GM19467 (cell line): Measurements from ENCODE around the gene RAB6B.

Experiments used
- ATAC-seq: cut with Tn5 transposase; IDR thresholded peaks from one replicate; pipeline ENCODE4 v1.9.1; 2021; ENCODE audit warnings: mild to moderate bottlenecking, moderate library complexity; ENCODE audit not compliant: unreplicated experiment

Gene RAB6B

DNA sequence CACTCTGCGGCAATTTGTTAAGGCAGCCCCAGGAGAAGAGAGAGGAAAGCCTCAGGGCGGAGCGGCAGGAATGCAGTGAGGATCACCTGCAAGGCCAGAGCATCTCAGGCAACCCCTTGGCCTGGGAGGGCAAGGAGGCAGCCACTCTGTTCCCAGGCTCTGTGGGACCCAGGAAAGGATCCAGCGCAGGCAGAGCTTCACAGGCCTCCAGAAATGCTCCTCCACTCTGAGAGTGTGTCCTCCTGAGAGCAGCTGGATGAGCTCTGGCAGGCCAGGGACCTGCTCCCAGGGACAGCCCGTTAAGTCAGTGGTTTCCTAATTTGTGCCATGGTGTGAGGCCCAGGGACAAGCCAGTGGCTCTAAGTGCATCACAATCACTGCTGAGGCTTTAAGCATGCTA is 35.2 kb downstream of the RAB6B start:
- no peak for ATAC-seq

DNA sequence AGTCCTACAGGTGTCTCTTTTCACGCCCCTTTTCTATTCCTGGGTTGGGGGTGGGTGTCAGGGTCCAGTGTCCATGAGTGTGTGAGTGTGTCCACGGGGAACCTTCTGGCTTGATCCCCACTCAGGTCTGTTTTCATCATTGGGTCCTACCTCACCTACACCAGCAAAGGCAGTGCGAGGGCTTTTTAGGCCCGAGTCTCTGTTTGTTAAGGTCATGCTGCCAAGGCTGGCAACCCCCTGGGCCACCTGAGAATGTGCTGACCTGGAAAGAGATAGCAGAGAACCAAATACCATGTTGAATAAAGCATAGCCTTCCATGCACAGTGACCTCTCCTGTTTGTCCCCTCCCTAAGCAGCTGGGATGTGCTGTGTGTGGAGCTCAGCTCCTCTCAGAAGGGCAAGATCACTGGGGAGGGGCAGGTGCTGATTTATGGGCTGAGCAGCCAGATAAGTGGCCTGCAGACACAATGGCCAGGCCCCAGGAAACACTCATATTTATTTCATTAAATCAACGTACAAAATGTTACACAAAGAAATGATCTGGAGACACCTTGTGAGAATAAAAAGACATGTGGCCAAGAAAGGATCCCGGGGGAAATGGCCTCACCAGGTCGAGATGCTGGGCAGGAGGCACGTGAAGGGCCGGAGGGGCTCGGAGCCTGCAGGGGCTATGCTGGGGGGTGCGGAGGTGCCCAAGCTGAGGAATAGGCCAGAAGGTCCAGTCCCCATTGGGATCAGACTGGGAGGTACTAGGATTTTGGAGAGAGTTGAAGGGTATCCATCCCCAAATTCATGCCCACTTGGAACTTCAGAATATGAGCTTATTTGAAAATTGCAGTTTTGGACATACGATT is 36.1 kb downstream of the RAB6B start:
- ATAC-seq = no peak

DNA sequence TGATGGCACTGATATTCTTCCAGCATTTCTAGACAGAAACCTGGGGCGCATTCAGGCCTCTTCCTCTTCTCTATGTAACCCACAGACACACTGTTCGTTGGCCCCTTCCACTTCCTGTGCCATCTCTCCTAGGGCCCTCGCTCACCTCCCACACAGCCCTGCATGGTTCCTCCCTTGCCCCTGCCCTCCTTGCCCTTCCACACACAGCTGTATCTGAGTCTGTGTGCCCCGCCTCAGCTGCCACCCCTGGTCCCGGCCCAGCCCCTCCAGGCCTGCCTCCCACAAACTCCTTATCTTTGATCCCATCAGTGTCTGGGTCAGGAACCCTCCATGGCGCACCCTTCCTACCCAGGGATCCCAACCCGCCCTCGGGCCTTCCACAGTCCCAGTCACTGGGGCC is 37.9 kb downstream of the RAB6B start:
- no peak for ATAC-seq

DNA sequence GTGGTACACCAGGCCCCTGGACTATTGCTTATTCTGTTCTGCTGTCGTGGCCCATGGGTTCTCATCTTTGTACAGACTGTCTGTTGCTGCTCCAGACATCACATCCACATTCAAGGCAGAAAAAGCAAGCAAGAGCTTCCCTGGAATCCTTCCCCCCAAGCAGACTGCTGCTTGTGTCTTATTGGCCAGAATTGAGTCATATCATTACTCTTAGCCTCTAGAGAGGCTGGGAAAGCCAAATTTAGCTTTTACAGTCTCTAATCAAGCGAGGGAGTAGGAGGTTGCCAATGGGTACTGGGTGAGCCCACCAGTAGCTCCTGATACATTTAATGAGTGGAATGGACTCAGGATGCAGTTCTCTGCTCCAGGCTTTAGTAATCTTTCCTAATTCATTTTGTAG is 39.4 kb downstream of the RAB6B start:
- no peak for ATAC-seq

DNA sequence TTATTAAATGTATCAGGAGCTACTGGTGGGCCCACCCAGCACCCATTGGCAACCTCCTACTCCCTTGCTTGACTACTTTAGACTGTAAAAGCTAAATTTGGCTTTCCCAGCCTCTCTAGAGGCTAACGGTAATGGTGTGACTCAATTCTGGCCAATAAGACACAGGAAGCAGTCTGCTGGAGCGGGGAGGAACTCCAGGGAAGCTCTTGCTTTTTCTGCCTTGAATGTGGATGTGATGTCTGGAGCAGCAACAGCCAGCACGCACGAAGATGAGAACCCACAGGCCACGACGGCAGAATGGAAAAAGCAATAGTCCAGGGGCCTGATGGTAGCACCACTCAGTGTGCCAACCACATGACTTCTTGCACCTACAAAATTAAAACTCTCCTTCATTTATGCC is 39.9 kb downstream of the RAB6B start:
- no peak for ATAC-seq

DNA sequence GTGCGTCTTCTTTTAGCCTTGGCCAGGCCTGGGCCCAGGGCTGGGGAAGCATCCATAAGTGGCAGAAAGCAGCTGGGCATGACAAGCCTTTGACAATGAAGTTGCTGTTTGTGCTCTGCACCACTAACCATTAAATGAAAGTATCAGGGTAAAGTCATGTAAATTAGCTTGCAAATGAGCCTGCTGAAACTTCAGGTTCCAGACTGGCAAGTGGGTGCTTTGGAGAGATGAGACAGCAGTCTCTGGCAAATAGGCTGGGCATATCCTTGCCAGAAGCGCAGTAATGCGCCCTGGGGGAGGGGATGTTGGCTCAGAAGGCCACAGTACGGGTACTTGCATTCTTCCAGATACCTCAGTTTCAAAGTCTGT is 40.7 kb downstream of the RAB6B start:
- ATAC-seq = no peak

DNA sequence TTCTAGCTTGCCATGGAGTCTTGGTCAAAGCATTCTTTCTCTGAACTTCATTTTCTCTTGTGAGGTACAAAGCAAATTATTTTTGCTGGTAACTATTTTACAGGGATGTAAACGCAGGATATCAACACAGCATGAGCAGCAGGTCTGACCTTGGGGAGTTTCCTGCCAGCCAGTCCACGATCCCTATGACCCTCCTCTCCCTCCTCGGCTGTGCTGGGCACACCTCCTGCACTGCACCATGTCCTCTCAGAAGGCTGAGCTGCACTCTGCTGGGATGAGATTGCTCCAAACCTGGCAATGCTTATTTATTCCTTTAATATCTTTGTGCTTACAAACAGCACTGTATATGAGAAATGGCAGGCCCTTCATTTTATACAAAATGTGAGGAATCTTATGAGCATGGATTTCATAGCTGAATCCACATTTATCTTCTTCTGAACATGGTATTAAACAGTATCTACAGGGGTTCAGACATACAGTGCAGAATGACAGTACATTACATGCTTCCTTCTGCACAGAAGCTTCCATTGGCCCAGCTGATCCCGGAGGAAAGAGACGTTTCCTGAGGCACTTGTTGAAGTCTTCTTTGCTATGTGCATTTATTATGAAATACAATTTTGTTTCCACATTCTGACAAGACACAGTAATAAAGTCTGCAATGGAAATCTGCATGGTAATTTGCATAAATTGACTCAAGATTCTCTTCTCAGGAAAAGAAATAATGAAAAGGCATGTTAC is 41.2 kb downstream of the RAB6B start:
- ATAC-seq = no peak

DNA sequence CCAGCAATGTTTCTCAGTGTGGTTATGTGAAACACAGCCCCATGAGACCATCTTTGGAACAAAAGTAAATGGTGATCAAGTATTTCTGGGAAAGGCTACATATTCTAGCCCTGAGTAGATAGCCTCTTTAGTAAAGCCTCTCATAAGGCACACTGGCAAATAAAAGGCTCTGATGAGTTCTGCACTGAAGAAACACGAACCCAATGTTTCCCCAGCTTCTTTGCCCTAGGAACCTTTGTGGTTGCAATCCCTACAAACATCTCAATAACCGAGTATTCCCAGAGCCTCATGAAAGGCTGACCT is 41.8 kb downstream of the RAB6B start:
- ATAC-seq = no peak

DNA sequence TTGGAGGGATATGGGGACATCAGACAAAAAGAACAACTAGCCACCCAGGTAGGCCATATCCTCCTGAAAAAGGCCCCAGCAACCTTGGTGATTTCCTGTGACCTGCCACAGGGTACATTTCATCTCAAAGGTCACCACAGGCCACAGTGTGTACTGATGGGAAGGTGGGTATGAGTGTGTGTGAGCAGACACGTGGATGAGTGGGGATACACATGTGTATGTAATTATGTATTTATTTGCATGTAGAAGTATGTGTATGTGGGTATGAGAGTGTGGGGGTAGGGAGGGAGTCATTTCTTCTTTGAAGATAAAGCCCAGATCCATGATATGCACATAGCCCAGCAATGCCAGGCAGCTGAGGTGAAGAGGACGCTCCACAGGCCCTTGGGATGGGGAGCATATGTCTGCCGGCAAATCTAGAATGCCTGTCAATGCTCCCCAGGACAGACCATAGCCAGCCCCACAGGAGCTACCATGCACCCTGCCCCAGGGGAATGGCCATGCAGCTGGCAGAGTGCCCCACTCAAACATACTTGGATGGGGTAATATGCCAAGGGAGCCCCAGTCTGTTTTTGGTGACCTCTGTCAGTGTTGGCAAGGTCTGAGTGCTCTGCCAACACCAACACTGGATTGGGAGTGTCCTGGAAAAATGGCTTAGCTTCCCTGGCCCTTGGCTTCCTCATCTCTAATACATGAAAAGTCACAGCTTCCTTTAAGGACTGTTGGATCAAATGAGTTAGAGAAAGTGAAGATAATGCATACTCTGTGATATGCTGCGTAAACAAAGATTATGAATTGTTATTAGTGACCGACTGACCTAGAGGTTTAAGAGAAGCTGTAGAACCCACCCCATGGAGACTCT is 42.4 kb downstream of the RAB6B start:
- no peak for ATAC-seq

DNA sequence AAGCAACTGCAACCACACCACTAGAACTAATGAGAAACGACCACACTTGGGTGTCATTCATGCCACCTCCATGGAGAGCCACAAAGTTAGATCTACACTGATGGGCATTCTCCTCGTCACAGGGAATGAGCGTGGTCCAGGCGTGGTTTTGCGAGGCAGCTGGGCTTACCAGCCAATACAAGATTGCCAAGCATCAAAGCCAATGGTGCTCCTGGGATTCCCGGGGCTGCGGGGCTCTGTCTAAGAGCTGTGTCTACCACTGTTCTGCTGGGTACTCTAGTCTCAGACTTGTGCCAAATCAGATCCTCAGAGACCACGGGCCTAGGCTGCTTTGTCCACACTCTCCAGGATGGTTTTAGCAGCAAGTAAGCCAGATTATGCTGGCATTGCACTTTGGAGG is 43.8 kb downstream of the RAB6B start:
- ATAC-seq = no peak

DNA sequence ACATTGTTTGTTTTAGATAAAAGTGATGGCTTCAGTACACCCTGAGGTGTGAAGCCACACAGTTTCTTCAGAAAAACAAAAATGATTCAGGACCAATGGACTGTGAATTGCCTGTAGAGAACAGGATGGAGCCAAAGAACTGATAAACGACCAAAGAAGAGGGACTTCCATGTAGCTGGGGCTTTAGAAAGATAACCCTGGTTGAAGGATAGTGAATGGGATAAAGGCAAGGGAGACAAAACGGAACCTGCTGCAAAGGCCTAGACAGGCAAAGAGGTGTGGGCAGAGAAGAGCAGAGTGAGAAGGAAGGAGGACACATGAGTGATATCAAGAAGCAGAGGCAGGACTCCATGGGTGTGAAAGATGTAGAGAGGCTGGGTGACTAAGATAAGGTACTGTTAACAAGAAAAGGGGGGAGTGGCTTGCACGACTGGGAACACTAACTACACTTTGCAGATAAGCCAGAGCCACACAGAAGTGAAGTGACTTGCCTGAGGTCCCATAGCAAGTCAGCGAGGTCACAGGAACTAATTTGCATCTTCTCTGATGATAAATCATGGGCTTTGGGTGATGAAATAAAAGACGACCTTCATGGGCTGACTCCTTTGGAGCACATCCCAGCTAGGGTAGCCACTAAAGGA is 44.3 kb downstream of the RAB6B start:
- ATAC-seq = peak; percentile 51

DNA sequence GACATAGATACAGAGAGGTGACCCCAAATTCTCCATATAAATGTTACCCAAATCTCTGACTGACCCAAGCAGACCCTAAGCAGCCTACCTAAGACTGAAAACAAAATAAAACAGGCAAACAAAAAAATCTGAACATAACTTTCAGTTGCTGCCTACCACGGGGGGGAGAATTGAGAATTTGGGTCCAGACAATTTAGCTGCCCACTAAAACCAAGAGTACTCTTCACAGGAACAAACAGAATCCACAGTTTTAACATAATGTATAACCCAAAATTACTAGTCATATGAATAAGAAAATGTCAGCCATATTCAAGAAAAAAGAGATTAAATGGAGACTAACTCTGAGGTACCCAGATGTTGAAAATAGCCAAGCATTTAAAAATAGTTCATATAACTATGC is 45.6 kb downstream of the RAB6B start:
- ATAC-seq = no peak

DNA sequence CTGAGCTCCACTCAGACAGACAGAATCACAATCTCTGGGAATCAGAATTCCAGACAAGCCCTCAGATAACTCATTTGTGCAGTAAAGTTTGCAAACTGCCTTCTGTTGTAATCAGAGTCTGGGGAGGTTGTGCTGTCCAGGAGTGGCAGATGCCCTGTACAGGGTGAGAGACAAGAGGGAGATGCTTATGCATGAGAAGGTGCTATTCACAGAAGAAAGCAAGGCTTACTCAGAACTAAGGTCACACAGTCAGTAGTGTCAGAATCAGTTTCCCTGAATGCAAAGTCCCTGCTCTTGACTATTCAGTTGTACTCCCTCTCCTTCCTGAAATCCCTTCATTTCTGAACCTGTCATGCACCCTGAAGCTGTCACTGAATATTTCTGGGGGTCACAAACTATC is 46.3 kb downstream of the RAB6B start:
- no peak for ATAC-seq

DNA sequence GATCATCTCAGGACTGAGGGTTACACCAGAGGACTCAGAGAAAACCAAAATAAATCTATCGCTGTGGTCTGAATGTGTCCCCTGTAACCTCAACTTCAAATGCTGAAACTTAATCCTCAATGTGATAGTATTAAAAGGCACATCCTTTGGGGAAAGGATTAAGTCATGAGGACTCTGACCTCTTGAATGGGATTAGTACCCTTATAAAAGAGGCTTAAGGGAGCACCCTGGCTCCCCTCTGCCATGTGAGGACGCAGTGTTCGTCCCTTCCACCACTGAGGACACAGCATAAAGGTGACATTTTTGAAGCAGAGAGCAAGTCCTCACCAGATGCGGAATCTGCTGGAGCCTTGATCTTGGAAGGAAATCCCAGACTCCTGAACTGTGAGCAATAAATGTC is 50.6 kb downstream of the RAB6B start:
- ATAC-seq = no peak

DNA sequence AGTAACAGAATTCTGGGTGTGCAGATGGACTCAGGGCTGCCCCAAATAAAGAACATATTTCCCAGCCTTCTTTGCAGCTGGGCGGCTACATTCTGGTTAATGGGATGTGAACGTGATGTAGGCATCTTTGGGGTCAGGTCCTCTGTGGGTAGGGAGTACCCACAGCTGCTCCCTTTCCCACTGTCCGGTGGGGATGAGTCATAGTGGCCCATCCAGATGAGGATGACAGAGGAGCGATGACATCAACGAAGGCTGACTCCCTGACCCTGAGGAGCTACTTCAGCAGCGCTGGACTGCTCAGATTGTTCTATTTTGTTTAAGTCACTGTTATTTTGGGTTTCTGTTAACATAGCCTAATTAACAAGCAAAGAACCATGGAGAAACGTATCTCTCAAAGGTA is 52.0 kb downstream of the RAB6B start:
- ATAC-seq = no peak

DNA sequence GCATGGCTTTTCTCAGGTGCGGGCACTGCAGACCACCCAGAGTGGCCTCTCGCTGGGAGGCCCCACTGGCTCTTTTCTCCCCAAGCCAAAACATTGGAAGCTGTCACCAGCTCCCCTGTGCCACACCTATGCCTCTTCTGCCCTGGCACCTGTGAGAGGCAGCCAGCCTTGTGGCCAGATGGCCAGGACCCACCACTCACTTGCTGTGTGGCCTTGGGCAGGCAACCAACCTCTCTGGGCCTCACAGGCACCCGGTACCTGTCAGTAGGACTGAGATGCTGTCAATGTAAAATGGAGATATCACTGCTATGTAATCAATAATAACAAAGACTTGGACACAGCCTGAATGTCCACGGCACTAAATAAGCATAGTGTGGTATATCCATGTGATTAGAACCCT is 53.5 kb downstream of the RAB6B start:
- ATAC-seq = no peak

DNA sequence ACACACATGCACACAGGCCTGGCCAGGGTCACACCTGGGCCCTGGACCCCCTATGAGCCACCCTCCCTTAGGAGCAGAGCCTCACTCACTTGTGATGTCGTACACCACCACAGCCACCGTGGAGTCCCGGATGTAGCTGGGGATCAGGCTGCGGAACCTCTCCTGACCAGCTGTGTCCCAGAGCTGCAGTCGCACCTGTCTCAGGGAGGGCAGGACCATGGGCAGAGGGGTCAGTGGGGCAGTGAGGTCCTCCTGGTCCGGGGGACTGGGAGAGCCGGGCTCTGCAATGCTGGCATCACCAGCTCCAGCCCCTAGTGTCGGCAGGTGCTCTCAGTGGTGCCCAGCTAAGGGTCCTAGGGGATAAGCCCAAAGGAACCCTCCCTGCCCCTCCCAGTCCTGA is 54.5 kb downstream of the RAB6B start:
- no peak for ATAC-seq

DNA sequence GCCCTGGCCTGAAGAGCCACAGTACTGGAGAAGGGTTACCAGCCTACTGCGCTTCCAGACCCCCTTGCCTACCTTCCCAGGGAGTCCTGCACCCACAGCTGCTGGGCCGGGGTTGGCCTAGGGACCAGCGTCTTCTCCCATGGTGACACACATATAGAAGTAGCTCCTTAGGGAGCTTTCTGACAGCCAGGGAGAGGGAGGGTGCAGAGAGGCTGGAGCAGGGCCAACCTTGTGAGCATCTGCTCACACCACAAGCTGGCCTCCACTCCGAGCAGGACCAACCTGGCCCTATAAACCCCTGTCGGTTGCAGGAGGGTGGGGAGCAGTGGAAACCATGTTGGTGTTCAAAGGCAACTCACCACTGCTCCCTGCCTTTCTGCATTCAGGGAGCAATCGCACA is 54.9 kb downstream of the RAB6B start:
- no peak for ATAC-seq

DNA sequence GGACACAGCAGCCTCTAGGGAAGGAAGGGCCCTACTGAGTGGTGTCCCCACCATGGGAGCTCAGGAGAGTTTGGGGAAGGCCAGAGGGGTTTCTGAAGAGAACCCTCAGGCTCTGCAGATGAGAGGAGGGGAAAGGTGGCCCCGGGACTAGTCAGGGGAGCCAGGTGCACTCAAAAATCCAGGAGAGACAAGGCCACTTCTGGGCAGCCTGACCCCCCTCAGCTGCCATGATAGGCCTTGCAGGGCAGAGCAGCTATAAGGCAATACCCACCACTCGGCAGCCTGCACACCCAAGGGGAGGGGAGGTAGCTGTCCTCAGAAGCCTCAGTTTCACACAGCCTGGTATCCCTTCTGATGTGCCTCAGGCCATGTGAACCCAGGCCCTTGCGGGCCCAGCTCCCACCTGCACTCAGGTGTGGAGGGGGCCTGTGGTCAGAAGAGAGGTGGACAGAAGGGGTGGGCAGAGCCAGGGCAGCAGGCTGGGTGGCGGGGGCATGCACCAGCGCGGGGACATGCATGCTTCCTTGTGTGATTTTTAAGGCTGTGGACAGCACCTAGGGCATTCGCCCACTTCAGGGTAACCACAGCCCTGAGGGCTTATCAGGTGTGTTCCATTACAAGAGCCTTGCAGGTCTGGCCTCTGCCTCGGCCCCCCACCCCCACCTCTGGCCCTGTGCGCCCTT is 55.5 kb downstream of the RAB6B start:
- ATAC-seq = no peak

DNA sequence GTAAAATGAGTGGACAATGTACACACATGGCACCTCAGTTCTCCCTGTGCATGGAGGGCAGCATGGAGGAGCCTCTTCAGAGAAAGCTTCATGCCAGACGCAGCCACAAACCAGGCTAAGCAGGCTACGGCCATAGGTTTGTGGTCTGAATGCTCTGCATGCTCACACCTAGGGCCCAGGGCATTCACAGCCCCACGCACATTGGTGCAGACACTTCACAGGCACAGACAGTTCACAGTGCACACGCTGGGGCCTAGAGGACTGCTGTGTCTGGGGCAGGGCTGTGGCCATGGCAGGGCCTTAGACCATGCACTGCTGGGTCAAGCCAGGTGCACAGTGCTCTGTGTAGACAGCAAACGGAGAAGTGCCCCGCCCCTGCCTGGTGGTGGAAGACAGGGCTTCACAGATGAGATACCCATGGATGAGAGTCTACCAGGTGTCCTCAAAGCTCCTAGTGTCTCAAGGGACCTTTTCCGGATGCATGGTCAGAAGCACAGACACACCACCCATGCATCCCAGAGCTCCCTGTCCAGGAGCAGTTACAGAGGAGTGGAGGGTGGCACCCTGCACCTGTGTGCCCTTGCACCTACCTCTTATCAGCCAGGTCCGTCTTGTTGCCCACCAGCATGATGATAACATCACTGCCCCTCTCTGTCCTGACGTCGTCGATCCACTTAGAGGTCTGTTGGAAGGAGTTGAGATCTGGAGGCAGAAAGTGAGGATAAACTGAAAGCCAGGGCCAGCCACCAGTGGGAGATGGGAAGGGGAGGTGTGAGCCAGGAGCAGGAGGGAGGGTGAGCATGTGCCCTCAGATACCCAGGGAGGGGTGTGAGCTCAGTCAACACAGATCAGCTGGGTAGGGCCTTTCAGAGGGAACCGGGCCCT is 56.5 kb downstream of the RAB6B start:
- ATAC-seq = no peak
